Measurements from ENCODE around the gene CDH23.

The CDH23 gene

GRCh38 chr10:71782917-71783490, 386.3 kb downstream of the CDH23 start:
- no peak overlapping the region for H3K4me3 ChIP-seq (ENCODE audit: low read depth, low read length)

GRCh38 chr10:71783917-71784678, 387.4 kb downstream of the CDH23 start:
- in situ Hi-C loops (cut with HindIII; ENCODE audit: low sequenced_read_pairs): no loop called here
- DNase-seq (ENCODE audit: low read depth, low spot score): no peak
- no peak overlapping the region for H3K4me3 ChIP-seq (ENCODE audit: low read depth, low read length)
- TF ChIP-seq CTCF (IDR thresholded peaks at IDR 0.05; ENCODE audit: low read depth, low read length): no peak

More at GRCh38 chr10:71782917-71783490, 386.3 kb downstream of the CDH23 start:
- in situ Hi-C loops (cut with HindIII; ENCODE audit: low sequenced_read_pairs): no loop called here
- DNase-seq (ENCODE audit: low read depth, low spot score): no peak
- TF ChIP-seq CTCF (IDR thresholded peaks at IDR 0.05; ENCODE audit: low read depth, low read length): no peak

- TF ChIP-seq CTCF (IDR thresholded peaks at IDR 0.05; ENCODE audit: low read depth, low read length): no peak
- DNase-seq (ENCODE audit: low read depth, low spot score): no peak
- H3K4me3 ChIP-seq (ENCODE audit: low read depth, low read length): no peak overlapping the region
- in situ Hi-C loops (cut with HindIII; ENCODE audit: low sequenced_read_pairs): no loop called here
These were observed 388.1 kb downstream of the CDH23 start for GRCh38 chr10:71784679-71785272.

GRCh38 chr10:71788954-71789353, 392.2 kb downstream of the CDH23 start:
- H3K4me3 ChIP-seq (ENCODE audit: low read depth, low read length): no peak overlapping the region
- no peak for DNase-seq (ENCODE audit: low read depth, low spot score)
- in situ Hi-C loops (cut with HindIII; ENCODE audit: low sequenced_read_pairs): no loop called here
- no peak for TF ChIP-seq CTCF (IDR thresholded peaks at IDR 0.05; ENCODE audit: low read depth, low read length)

- no peak for TF ChIP-seq CTCF (IDR thresholded peaks at IDR 0.05; ENCODE audit: low read depth, low read length)
- in situ Hi-C loops (cut with HindIII; ENCODE audit: low sequenced_read_pairs): no loop called here
- H3K4me3 ChIP-seq (ENCODE audit: low read depth, low read length): no peak overlapping the region
- no peak for DNase-seq (ENCODE audit: low read depth, low spot score)
These were observed 393.2 kb downstream of the CDH23 start for GRCh38 chr10:71789871-71790270.

GRCh38 chr10:71790749-71791440, 394.2 kb downstream of the CDH23 start:
- no peak for DNase-seq (ENCODE audit: low read depth, low spot score)
- H3K4me3 ChIP-seq (ENCODE audit: low read depth, low read length): no peak overlapping the region
- no peak for TF ChIP-seq CTCF (IDR thresholded peaks at IDR 0.05; ENCODE audit: low read depth, low read length)
- in situ Hi-C loops (cut with HindIII; ENCODE audit: low sequenced_read_pairs): no loop called here

All from astrocyte of the spinal cord (primary cell).